ENCODE results near the gene PANK4.

- no peak for TF ChIP-seq ZFP30 (CRISPR knock-in tag; IDR thresholded peaks at IDR 0.05)
- no peak for TF ChIP-seq PATZ1 (CRISPR knock-in tag; IDR thresholded peaks at IDR 0.05; ENCODE audit: borderline replicate concordance)
- TF ChIP-seq BACH2 (CRISPR knock-in tag; IDR thresholded peaks at IDR 0.05; ENCODE audit: borderline replicate concordance), result no peak
- no peak for TF ChIP-seq ESRRG (CRISPR knock-in tag; IDR thresholded peaks at IDR 0.05)
- TF ChIP-seq ZNF70 (CRISPR knock-in tag; IDR thresholded peaks at IDR 0.05), result no peak
- TF ChIP-seq OSR1 (CRISPR knock-in tag; IDR thresholded peaks at IDR 0.05), result no peak
- TF ChIP-seq CSDC2 (CRISPR knock-in tag; IDR thresholded peaks at IDR 0.05), result no peak
- no peak for TF ChIP-seq TCF4 (CRISPR knock-in tag; IDR thresholded peaks at IDR 0.05; ENCODE audit: borderline replicate concordance)
- no peak for TF ChIP-seq ARNTL (CRISPR knock-in tag; IDR thresholded peaks at IDR 0.05; ENCODE audit: borderline replicate concordance, low read depth)
These were observed 8.4 kb downstream of the PANK4 start for GRCh38 chr1:2517966-2518365.

All from SK-N-SH treated with all-trans-retinoic acid at 6 μM for 48 hours (cell line).